SK-N-SH (cell line): ENCODE measurements around the gene MTCL3.

ENCODE experiments used
- CTCF ChIP-seq: fragments of 200-600 bp; sonication (generic); IDR thresholded peaks from 2 replicates; pipeline ENCODE4 v1.6.1; 2017; ENCODE audit warnings: antibody characterized with exemption, mild to moderate bottlenecking, moderate library complexity
- FOSL2 ChIP-seq: IDR thresholded peaks from 2 replicates; pipeline ENCODE4 v1.4.0; 2012; ENCODE audit warnings: low read depth, mild to moderate bottlenecking, moderate library complexity, borderline replicate concordance
- FOXM1 ChIP-seq: IDR thresholded peaks from 2 replicates; pipeline ENCODE4 v1.4.0; 2012; ENCODE audit warnings: low read depth, mild to moderate bottlenecking
- MAX ChIP-seq: IDR thresholded peaks from 2 replicates; pipeline ENCODE4 v1.4.0; 2012; ENCODE audit warnings: low read depth
- POLR2AphosphoS5 ChIP-seq: IDR thresholded peaks from 2 replicates; pipeline ENCODE4 v1.6.1; 2012; ENCODE audit warnings: low read depth, low read length
- RCOR1 ChIP-seq: fragments of 150-350 bp; IDR thresholded peaks from 2 replicates; pipeline ENCODE4 v1.6.1; 2017; ENCODE audit warnings: antibody characterized with exemption, low read length
- RXRA ChIP-seq: IDR thresholded peaks from 2 replicates; pipeline ENCODE4 v1.4.0; 2012; ENCODE audit warnings: low read depth, mild to moderate bottlenecking, borderline replicate concordance
- TAF1 ChIP-seq: IDR thresholded peaks from 2 replicates; pipeline ENCODE4 v1.6.1; 2012; ENCODE audit warnings: low read depth, mild to moderate bottlenecking, low read length, moderate library complexity, borderline replicate concordance
- TEAD4 ChIP-seq: IDR thresholded peaks from 2 replicates; pipeline ENCODE4 v1.4.0; 2012; ENCODE audit warnings: mild to moderate bottlenecking, borderline replicate concordance; ENCODE audit not compliant: insufficient read depth
- USF1 ChIP-seq: IDR thresholded peaks from 2 replicates; pipeline ENCODE4 v1.4.0; 2012; ENCODE audit warnings: low read depth, borderline replicate concordance
- YY1 ChIP-seq: IDR thresholded peaks from 2 replicates; pipeline ENCODE4 v1.4.0; 2012; ENCODE audit warnings: low read depth, mild to moderate bottlenecking
- ZBTB33 ChIP-seq: IDR thresholded peaks from 2 replicates; pipeline ENCODE4 v1.4.0; 2012; ENCODE audit warnings: low read depth, borderline replicate concordance

GRCh38 chr6:127486934-127487333 lies 32.2 kb downstream of the MTCL3 start:
- TF ChIP-seq CTCF: no peak
- TF ChIP-seq USF1: no peak
- TF ChIP-seq RXRA: no peak
- no peak for TF ChIP-seq YY1
- no peak for TF ChIP-seq TEAD4
- TF ChIP-seq MAX: no peak
- no peak for TF ChIP-seq FOXM1
- no peak for TF ChIP-seq ZBTB33
- TF ChIP-seq FOSL2: no peak
- TF ChIP-seq POLR2AphosphoS5: no peak
- no peak for TF ChIP-seq TAF1
- TF ChIP-seq RCOR1: no peak
